GM10266 (cell line): ENCODE results near the gene HDAC1.

Experiments
- DNase-seq: peaks from one replicate; pipeline ENCODE4 v3.0.0; 2012; ENCODE audit errors: extremely low spot score
- CTCF ChIP-seq: IDR thresholded peaks from 2 replicates; pipeline ENCODE4 v1.5.1; 2012; ENCODE audit warnings: mild to moderate bottlenecking, low read depth; ENCODE audit not compliant: control insufficient read depth, insufficient read depth; ENCODE audit errors: missing control alignments

HDAC1 gene

GRCh38 chr1:32303358-32303757, 11.5 kb downstream of the HDAC1 start:
- DNase-seq, result no peak
- TF ChIP-seq CTCF, result no peak

- no peak for DNase-seq
- TF ChIP-seq CTCF, result no peak
These were observed 12.2 kb downstream of the HDAC1 start for GRCh38 chr1:32303997-32304622.

GRCh38 chr1:32305310-32305709, 13.4 kb downstream of the HDAC1 start:
- no peak for DNase-seq
- no peak for TF ChIP-seq CTCF

- DNase-seq, result no peak
- no peak for TF ChIP-seq CTCF
These were observed 15.4 kb downstream of the HDAC1 start for GRCh38 chr1:32307324-32307723.

GRCh38 chr1:32309960-32310359, 18.1 kb downstream of the HDAC1 start:
- no peak for DNase-seq
- TF ChIP-seq CTCF, result no peak

- no peak for TF ChIP-seq CTCF
- DNase-seq, result no peak
These were observed 20.0 kb downstream of the HDAC1 start for GRCh38 chr1:32311709-32312393.

- no peak for TF ChIP-seq CTCF
- DNase-seq, result no peak
These were observed 25.0 kb downstream of the HDAC1 start for GRCh38 chr1:32316903-32317277.
